ENCODE results near the gene ZC3H12A. TPM values are rescaled to one million over a fixed set of nuclear protein-coding genes. Genes with fewer than 3 reads are reported as not detected.

The ZC3H12A gene
- total RNA-seq, 1 experiment from 2014 or later: 9.4 TPM

GRCh38 chr1:37448691-37449417 is 25.5 kb upstream of the ZC3H12A start:
- H3K27ac ChIP-seq (ENCODE audit: low read length): no peak overlapping the region
- no peaks in the 10 kb centered on the region for H3K4me1 ChIP-seq (ENCODE audit: control insufficient read depth, insufficient read depth, low read length)
- no peak overlapping the region for H3K4me3 ChIP-seq (ENCODE audit: low read depth in 2 of 2, low read length in 2 of 2)
- ChIA-PET CTCF (interaction anchor here (0.8 kb wide), 1 partner anchor 13 kb away, joined by 3 read pairs; no protein-coding TSS in a partner anchor), POLR2A (no interaction called here)
- in situ Hi-C loops (cut with HindIII; ENCODE audit: low pct_unique_long_range_greater_than_20kb, low sequenced_read_pairs) (no loop called here), intact Hi-C loops (cut with micrococcal nuclease; ENCODE audit: unreplicated experiment) (no loop called here)
- no peaks in the 10 kb centered on the region for H3K36me3 ChIP-seq (ENCODE audit: control insufficient read depth, insufficient read depth, low read length)
- TF ChIP-seq CTCF (IDR thresholded peaks at IDR 0.05) (no peak), POLR2AphosphoS5 (IDR thresholded peaks at IDR 0.05; ENCODE audit: low read depth, low read length) (no peak), TCF7L2 (IDR thresholded peaks at IDR 0.05; ENCODE audit: low read depth, low read length) (no peak), SIN3A (IDR thresholded peaks at IDR 0.05; ENCODE audit: borderline replicate concordance, insufficient read depth, low read depth, low read length) (no peak), REST (IDR thresholded peaks at IDR 0.05; ENCODE audit: insufficient read depth in 1 of 2, low read depth in 2 of 2, low read length in 1 of 2) (no peak)
- no peak for ATAC-seq
- BruUV-seq (replicated peaks): no TSS peak
- no peaks in the 10 kb centered on the region; the same call in 1 of the 2 replicates for H3K27me3 ChIP-seq (ENCODE audit: control insufficient read depth, insufficient read depth, low read length)
- DNase-seq (ENCODE audit: low read depth, low spot score): no peak
- no peaks in the 10 kb centered on the region for H3K9me3 ChIP-seq (ENCODE audit: control insufficient read depth, insufficient read depth, low read depth, low read length)

- no peak for DNase-seq (ENCODE audit: low read depth, low spot score)
- no TSS peak for BruUV-seq (replicated peaks)
- POLR2A ChIA-PET: no interaction called here
- intact Hi-C loops (cut with micrococcal nuclease; ENCODE audit: unreplicated experiment): no loop called here
- no peaks in the 10 kb centered on the region; the same call in 1 of the 2 replicates for H3K27me3 ChIP-seq (ENCODE audit: control insufficient read depth, insufficient read depth, low read length)
- CTCF ChIA-PET: no interaction called here
- H3K4me1 ChIP-seq (ENCODE audit: control insufficient read depth, insufficient read depth, low read length): peaks cover 1% of the 10 kb centered on the region; the same call in 1 of the 2 replicates
- TF ChIP-seq REST (IDR thresholded peaks at IDR 0.05; ENCODE audit: insufficient read depth in 1 of 2, low read depth in 2 of 2, low read length in 1 of 2) (no peak), CTCF (IDR thresholded peaks at IDR 0.05) (no peak), SIN3A (IDR thresholded peaks at IDR 0.05; ENCODE audit: borderline replicate concordance, insufficient read depth, low read depth, low read length) (no peak), POLR2AphosphoS5 (IDR thresholded peaks at IDR 0.05; ENCODE audit: low read depth, low read length) (no peak), TCF7L2 (IDR thresholded peaks at IDR 0.05; ENCODE audit: low read depth, low read length) (no peak)
- H3K27ac ChIP-seq (ENCODE audit: low read length): no peak overlapping the region
- no peak for ATAC-seq
- no peak overlapping the region for H3K4me3 ChIP-seq (ENCODE audit: low read depth in 2 of 2, low read length in 2 of 2)
- H3K36me3 ChIP-seq (ENCODE audit: control insufficient read depth, insufficient read depth, low read length): no peaks in the 10 kb centered on the region
- in situ Hi-C loops (cut with HindIII; ENCODE audit: low pct_unique_long_range_greater_than_20kb, low sequenced_read_pairs): no loop called here
- no peaks in the 10 kb centered on the region for H3K9me3 ChIP-seq (ENCODE audit: control insufficient read depth, insufficient read depth, low read depth, low read length)
These were observed 24.4 kb upstream of the ZC3H12A start for GRCh38 chr1:37449936-37450335.

All from Panc1 (cell line).